Measurements from ENCODE around the gene MSI2. TPM values are rescaled to one million over a fixed set of nuclear protein-coding genes. Genes with fewer than 3 reads are reported as not detected.

Gene MSI2
- total RNA-seq, 1 donor from 2014 or later: 110 TPM

DNA sequence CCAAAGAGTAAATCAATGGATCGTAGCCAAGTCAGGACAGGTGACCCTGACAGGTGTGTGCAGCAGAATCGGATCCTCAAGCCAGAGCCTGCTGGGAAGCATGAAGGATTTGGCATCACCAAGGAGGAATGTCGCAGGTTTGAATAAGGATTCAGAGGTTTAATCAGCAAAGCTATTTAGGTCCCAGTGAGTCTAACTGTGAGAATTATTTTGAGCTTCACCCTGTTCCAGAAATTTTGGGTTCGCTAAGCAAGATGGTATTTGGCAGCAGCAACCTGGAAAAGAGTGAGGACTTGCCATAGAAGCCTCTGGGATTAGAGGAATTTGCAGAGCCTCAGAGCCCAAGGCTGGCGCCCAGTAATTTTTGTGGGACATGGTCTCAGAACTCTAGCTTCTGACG is 315.7 kb downstream of the MSI2 start:
- intact Hi-C loops (cut with DNase I): no loop called here
- DNase-seq (no peak), ATAC-seq (ENCODE audit: poor library complexity) (no peak)

DNA sequence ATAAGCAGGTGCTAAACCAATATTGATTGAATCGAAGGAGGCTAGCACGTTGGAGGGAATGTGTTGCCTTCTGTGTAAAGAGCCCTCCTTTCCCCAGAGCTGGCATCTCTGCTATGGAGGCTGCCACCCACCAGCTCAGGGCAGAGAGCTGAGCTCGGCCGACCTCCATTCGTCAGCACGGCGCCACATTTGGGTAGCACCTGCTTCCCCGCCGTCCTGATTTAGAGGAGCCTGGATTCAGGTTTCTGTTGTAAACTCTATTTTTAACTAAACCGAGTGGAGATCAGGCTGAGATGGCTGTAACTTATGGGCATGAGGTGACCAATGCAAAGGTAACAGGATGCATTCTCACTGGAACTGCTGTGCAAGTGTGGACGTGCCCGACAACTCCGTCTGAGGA is 316.3 kb downstream of the MSI2 start:
- no peak for ATAC-seq (ENCODE audit: poor library complexity)
- no peak for DNase-seq

DNA sequence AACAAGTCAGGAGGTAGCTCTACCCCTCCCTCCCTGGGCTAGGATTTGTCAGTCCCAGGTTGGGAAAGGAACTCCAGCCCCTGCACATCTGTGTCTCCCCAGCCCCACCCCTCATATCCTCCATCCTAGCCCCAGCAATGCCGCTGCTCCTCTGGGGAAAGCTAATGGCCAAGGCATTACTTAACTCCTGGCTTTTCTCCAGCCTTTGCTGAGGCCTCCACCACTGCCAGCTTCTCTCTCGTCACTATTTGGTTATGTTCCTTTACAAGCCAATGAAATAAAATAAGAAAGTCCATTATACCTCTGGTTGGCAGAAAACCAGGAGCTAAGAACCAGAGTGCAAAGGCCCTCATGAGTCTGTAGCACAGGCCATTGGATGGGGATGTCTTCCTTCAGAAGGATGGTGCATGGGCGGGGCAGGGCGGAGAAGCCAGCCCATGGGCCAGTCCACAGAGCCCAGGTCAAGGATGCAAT is 317.8 kb downstream of the MSI2 start:
- DNase-seq (peak; percentile 70), ATAC-seq (ENCODE audit: poor library complexity) (peak; percentile 81)
- intact Hi-C loops (cut with DNase I): no loop called here

More for the DNA sequence above, 316.3 kb downstream of the MSI2 start:
- intact Hi-C loops (cut with DNase I): no loop called here

DNA sequence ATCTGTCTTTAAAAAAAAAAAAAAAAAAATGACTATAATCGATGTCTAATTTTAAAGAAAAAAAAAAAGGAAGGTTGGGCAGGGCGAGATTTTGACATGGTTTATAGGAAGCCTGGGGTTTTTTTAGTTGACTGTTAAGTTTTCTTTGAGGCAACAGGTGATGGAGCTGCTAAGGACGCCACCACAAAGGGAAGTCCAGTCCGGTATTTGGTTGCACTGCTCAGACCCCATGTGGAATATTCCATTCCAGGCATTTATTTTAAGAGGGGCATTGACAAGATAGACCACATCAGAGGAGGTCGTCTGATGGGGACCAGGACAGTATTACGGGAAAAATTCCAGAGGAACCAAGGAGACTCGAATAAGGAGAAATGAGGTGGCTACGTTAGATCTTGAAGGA is 320.4 kb downstream of the MSI2 start:
- intact Hi-C loops (cut with DNase I): no loop called here
- ATAC-seq (ENCODE audit: poor library complexity) (no peak), DNase-seq (no peak)

DNA sequence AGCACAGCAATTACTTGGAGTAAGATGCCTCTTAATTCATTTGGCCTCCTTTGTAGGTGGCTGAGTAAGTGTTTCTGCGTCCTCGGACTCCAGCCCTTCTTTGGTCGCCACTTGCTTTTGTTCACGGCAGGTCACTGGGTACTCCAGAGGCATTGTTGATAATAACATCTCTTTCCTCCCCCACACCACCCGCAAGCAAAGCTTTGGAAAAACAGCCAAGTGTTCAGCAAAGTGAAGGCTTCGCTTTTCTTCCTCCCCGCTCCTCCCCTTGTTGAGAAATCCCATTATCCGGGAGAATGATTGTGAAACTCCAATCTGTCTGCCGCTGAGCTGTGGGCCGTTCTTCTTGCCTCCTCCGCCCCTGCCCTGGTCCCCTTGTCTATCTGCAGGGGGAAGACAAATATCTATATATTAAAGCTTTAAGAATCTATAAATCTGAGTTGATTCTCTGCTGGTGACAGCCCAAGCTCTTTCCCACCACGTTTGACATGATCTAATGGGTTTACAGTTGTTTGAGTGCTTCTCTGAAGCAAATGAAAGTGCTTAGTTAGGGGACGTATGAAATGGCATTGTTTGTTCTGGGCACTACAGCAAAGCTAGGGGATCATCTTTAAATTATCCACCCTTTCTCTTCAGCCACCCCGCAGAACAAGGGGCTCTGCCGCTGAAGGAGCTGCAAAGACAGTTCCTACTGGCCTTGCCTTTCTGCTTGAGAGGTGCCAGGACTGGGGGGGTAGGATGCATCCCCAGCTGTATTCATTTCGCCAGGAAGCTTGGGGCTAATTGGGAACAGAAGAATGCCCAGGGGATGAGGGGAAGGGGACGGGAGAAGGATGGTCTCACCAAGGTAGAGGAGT is 321.7 kb downstream of the MSI2 start:
- intact Hi-C loops (cut with DNase I): no loop called here
- peak; percentile 65 for DNase-seq

DNA sequence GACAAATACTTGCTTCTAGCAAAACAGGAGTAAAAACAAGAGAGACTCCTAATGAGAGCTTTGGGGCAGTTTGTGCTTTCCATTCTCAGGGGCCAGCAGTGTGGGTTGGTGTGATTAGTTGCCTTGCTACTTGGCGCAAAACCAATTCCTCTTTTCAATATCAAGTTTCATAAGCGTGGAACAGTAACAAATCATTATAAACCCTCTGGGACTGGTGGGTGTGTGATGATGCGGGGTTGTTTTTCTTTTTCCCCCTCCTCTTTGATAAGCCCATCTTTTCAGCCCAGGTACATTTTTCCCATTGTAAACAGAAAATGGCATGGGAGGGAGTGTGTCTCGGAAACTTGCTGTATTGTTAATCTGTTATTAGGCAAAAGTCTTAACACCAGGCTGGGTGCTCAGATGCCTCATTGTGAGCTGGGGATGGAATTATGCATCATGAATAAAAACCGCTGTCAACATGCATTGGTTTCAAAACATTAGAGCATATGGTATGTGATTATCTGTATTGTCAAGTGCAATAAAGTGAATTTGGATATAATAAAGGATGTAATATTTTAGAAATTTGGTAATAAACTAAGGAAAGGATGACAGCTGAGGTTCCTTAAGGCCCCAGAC is 322.4 kb downstream of the MSI2 start:
- intact Hi-C loops (cut with DNase I): no loop called here
- ATAC-seq (ENCODE audit: poor library complexity) (peak; percentile 28), DNase-seq (no peak)

More for the DNA sequence above, 321.7 kb downstream of the MSI2 start:
- peak; percentile 80 for ATAC-seq (ENCODE audit: poor library complexity)

DNA sequence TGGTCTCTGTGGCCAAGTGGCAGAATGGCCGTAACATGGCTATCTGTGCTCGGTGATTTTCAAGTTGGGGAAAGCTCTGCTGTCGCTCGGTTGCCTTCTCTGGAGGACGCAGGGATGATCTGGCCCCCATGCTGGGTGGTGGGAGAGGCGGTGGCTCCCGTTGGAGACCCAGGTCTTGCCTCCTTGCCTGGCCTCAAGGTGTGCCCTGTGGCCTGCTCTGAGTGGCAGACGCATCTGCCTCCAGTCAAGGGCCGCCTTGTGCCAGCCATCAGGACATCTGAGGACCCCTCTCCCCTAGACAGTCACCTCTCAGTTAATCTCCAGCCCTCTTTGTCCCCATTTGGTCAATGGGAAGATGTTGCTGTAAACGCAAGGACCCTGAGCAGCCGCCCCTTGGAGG is 322.9 kb downstream of the MSI2 start:
- DNase-seq: no peak
- intact Hi-C loops (cut with DNase I): no loop called here
- ATAC-seq (ENCODE audit: poor library complexity): no peak

DNA sequence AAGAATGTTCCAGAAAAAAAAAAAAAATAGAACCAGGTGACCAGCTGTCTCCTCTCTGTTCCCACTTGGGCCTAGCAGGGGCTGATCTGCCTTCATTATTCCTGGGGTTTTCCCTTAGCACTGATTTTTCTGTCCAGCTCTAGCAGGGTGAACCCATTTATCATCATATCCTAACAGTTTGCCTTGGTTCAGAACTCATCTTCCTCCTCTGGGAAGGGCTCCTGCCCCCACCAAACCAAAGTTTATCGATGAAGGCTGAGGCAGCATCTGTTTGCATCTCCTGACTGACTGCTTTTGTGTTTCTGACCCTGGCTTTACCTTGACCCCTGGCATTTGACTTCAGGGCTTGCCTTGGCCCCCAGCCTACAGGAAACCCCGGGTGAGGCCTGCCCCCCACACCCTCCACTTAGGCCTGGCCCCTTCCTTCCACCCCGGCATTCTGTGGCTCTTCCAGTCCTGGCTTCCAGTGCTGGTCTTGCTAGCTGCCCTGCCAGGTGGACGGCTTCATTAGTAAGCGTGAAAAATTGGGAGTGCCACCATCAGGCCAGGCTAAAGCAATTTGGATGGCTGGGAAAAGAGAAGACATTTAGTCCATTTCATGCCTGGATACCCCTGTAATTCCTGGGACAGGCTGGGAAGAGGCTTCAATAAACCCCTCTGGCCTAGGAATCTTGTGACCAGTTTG is 323.9 kb downstream of the MSI2 start:
- DNase-seq (no peak), ATAC-seq (ENCODE audit: poor library complexity) (no peak)
- intact Hi-C loops (cut with DNase I): no loop called here

DNA sequence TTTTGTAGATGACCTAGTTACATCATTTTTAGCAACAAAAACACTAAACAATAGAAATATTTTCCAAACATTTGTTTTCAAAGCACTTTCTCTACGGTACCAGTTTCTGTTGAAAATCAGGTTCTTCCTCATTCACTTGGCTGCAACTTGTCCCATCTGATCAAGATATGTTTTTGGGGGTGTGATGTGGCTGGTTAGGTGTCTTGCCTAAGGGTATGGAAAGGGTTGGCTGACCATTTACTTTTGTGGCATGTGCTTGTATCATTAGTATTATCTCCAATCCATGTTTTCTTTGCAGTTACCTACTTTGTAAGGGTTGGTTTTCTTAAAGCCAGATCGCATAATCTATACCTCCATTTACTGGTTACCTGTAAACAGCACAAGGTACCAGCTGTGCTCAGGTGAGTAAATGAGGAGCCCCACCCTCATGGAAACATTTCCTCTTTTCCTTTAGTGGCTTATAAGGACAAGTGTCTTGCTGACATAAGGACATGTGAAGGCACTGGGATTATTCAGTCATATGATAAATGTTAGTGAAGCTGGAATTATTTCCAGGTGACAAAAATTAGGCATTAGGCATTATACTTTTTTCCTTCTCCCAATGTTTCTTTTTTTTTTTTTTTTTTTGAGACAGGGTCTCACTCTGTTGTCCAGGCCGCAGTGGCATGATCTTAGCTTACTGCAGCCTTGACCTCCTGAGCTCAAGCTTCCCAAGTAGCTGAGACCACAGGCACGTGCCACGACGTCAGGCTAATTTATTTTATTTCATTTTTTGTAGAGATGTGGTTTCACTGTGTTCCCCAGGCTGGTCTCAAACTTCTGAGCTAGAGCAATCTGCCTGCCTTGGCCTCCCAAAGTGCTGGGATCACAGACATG is 326.8 kb downstream of the MSI2 start:
- DNase-seq (no peak), ATAC-seq (ENCODE audit: poor library complexity) (no peak)
- intact Hi-C loops (cut with DNase I): no loop called here

DNA sequence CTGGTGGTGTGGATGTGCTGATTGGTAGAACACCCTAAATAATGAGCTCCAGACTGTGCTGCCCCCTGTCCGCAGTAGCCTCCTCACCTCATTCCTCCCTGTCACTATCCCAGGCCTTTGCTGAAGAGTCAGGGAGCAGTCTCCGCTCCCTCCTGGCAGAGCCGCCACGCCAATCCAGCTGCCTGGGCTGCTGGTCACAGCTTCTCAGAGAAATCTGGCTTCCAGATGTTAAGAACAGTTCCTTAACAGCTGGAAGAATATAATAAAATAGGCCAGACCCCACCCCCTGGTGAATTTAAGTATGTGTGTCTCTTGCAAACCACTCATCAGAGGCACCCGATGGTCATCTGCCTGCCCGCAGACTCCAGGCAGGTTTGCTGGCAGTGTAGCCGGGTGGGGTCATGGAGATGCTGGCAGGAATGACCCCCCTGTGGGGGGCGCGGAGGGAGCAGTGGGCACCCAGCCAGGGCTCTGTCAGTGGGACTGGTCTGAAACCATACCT is 327.8 kb downstream of the MSI2 start:
- peak; percentile 74 for ATAC-seq (ENCODE audit: poor library complexity)
- intact Hi-C loops (cut with DNase I): no loop called here
- DNase-seq: no peak

DNA sequence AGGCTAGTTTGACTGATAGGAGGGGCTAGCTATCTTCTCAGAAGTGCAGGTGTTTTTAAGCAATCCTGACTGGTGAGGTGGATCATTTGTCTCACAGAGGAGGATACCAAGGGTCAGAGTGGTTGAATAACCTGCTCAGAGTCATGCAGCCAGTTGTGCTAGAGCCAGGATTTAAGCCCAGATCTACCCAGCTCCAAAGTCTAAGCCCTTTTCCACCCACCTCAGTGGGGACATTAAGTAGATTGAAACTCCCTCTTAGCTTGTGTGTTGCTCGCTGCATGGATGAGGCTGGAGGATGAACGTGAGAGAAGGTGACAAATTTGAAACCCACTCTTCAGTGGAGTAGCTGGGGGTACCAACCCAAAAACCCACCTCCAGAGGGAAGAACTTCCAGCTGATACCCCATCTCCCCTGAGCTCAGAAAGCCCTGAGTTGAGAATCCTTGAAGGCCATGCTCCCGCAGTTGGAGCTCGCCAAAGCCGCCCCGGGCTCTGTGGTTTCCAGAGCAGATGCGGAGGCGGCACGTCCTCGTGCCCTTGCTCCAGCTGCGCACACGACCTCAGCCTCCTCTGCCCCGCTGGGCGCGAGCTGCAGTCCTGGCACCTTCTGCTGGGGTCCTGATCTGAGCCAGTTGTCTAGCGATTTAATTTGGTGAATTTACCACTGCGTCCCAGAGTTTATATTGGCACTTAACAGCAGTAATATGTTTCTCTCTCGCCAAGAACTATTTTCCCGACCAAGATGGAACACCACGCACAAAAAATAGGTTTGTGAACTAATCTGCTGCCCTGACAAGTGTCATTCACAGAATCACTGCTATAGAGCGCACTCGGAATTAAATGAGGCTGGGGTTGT is 329.2 kb downstream of the MSI2 start:
- no peak for DNase-seq
- intact Hi-C loops (cut with DNase I): no loop called here
- ATAC-seq (ENCODE audit: poor library complexity): no peak

DNA sequence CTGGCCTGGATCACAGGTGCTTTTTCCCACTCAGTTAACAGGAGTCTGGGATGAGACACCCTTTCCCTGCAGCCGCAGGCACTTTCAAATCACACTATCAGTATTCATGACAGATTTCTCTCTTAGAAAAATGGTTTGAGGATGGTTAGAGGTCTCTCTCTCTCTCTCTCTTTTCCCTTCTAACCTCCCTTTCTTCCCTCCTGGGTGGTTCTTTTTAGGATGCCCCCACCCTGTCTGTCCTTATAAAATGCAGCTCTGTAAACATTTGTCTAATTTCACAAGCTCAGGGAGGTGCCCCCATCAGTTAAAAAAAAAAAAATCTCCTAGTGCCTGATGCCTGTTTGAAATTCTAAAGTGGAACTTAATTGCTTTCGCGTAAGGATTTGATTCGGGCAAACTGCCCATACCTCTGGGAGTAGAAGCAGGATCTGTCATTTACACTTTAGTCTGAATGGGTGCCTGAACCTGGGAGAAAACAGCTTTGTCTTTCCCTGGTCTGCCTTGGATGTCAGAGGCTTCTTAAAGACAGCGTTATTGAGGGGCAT is 329.9 kb downstream of the MSI2 start:
- no peak for ATAC-seq (ENCODE audit: poor library complexity)
- intact Hi-C loops (cut with DNase I): no loop called here
- DNase-seq: no peak

DNA sequence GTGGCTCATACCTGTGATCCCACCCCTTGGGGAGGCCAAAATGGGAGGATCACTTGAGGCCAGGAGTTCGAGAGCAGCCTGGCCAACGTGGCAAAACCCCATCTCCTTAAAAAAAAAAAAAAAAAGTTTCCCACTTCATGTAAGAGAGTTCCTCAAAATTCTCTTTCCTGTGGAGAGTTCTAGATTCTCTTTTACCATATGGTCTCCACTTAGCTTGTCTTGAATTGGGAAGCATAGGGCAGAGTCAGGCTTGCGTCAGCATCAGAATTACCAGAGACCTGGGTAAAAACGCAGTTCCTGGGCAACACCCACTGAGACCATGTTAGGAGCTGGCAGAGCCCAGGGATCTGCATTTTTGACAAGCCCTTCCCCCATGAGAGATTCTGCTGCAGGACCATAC is 330.4 kb downstream of the MSI2 start:
- ATAC-seq (ENCODE audit: poor library complexity) (no peak), DNase-seq (no peak)
- intact Hi-C loops (cut with DNase I): no loop called here

DNA sequence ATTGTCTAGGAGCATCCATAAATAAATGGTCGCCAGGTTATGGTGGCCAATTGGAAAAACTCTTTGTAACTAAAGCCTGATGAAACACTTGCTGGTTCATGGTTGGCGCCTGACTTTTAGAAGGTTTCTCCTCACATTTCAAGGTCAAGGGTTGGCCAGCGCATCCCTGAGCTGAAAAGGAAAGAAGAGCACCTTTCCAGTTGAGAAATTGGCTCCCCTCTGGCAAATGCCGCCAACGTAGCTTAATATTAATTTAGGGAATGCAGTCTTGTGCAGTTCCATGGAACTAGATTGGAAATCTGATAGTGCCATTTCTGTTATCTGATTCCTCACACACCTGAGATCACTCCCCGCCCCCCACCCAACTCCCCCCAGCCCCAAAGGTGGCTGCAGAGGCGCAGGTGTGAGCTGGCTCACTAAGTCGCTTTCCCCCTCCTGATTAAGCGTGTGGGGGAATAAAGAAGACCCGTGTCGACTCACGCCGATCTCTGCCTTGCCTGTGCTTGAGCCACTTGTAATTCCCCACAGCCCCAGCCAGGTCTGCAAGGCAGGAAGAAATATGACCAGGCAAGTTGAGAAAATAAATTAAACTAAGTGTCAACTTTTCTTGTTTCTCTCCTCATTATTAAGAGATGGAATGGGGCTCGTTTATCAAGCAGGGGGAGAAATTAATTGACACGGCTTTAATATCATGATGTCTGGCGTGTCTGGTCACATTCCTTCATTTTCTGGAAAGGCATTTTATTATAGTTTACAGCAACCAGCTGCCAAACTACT is 331.1 kb downstream of the MSI2 start:
- intact Hi-C loops (cut with DNase I): no loop called here
- DNase-seq: no peak

DNA sequence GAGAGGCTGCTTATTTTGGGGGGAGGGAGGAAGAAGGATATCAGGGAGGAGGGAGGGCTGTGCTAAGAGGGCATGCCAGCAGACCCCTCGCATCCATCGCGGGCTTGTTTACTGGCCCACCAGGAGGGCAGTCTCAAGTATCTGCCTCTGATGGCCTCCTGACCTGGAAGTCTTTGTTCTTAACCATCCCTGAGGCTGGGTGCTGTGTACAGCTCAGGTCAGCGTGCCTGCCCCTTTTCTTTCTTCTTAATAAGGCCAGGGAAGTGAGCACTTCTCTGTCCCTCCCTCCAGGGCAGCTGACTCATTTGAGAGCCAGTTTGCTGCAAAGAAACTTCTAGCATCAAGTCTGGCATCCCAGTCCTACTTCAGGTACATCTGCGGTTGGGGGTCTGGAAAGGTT is 331.8 kb downstream of the MSI2 start:
- DNase-seq (no peak), ATAC-seq (ENCODE audit: poor library complexity) (no peak)
- intact Hi-C loops (cut with DNase I): no loop called here

More for the DNA sequence above, 331.1 kb downstream of the MSI2 start:
- ATAC-seq (ENCODE audit: poor library complexity): no peak

DNA sequence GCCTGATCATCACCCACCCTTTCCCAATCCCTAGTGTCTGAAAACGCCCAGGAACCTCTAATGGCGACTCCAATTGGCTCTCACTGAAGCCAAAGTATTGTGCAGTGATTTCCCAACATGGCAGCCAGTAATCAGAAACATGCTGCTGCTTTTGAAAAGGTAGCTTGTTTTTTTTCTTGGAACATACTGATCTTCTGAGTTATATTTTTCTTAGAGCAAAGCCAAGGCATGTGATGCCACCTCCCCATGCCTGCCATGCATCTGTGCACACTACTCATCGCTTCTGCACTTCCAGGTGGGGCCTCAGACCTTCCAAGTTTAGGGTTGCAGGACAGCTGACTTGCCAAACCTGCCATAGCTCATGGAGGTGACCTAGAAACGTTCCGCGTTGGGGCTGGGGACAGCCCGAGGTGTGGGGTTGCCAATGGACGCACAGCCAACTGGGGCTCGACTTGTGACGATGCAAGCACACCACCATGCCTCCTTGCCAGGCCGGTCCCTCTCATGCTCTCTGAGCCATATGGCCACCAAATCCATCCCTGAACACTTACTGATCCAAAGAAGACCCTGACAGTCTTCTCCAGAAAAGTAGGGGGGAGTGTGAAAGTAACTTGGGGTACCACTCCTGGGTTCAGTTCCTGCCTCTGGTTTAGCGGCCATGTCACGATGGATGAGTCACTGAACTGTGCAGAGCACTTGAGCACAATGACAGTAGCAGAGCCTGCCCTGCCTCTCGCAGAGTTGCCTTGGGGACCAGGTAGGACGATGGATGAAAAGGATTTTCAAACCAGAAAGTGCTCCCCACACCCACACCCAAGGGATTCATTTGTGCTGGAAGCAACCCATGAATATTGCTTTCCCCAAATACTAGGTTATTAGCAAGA is 333.1 kb downstream of the MSI2 start:
- intact Hi-C loops (cut with DNase I): loop anchor here (10.0 kb wide), 1 partner anchor 155 kb away; the partner anchor contains the start of gene CCDC182
- DNase-seq: no peak
- no peak for ATAC-seq (ENCODE audit: poor library complexity)

All from Right ventricle myocardium superior (tissue), 1 donor.